B cell (primary cell): ENCODE measurements around the gene POLR1G.

ENCODE experiments used
- EZH2 ChIP-seq: IDR thresholded peaks from 2 replicates; pipeline ENCODE4 v1.6.1; 2012; ENCODE audit warnings: borderline replicate concordance, low read depth, mild to moderate bottlenecking, moderate library complexity, low read length; ENCODE audit not compliant: insufficient read depth, poor library complexity, severe bottlenecking
- TF ChIP-seq, protein P1 (sequence below): fragments of 200-600 bp; IDR thresholded peaks from one replicate; pipeline ENCODE4 v1.8.0; 2022; ENCODE audit warnings: antibody characterized with exemption, mild to moderate bottlenecking

DNA sequence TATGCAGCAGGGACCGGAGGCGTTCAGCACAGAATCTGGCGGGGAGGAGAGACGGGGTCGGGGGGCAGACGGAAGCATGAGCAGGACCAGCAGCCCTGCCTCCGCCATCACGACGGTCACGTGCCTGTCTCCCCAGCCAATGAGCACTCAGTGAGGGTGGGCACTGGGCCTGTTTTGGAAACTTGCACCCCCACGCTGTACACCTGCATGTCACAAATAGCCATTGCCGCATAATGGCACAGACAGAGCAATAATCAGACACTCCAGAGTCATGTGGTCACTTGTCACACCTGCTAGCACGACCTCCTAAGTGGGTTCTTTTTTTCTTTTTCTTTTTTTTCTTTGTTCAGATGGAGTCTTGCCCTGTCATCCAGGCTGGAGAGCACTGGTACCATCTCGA lies 44.8 kb upstream of the POLR1G start:
- TF ChIP-seq, protein P1, sequence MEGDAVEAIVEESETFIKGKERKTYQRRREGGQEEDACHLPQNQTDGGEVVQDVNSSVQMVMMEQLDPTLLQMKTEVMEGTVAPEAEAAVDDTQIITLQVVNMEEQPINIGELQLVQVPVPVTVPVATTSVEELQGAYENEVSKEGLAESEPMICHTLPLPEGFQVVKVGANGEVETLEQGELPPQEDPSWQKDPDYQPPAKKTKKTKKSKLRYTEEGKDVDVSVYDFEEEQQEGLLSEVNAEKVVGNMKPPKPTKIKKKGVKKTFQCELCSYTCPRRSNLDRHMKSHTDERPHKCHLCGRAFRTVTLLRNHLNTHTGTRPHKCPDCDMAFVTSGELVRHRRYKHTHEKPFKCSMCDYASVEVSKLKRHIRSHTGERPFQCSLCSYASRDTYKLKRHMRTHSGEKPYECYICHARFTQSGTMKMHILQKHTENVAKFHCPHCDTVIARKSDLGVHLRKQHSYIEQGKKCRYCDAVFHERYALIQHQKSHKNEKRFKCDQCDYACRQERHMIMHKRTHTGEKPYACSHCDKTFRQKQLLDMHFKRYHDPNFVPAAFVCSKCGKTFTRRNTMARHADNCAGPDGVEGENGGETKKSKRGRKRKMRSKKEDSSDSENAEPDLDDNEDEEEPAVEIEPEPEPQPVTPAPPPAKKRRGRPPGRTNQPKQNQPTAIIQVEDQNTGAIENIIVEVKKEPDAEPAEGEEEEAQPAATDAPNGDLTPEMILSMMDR = no peak
- no peak for TF ChIP-seq EZH2
